ENCODE results near the gene NFATC3.

- no peak for TF ChIP-seq SP1 (IDR thresholded peaks at IDR 0.05)
- TF ChIP-seq L3MBTL2 (conservative IDR thresholded peaks at IDR 0.05), result no peak
- no peak for TF ChIP-seq FOXM1 (IDR thresholded peaks at IDR 0.05; ENCODE audit: borderline replicate concordance)
- TF ChIP-seq HDGF (IDR thresholded peaks at IDR 0.05; ENCODE audit: borderline replicate concordance), result no peak
- no peak for TF ChIP-seq BHLHE40 (IDR thresholded peaks at IDR 0.05; ENCODE audit: borderline replicate concordance)
- no peak for TF ChIP-seq SUZ12 (IDR thresholded peaks at IDR 0.05)
- no peak for TF ChIP-seq FOXA1 (IDR thresholded peaks at IDR 0.05)
- TF ChIP-seq LEF1 (IDR thresholded peaks at IDR 0.05; ENCODE audit: borderline replicate concordance), result no peak
These were observed 164.2 kb downstream of the NFATC3 start for GRCh38 chr16:68249371-68249770.

All from HEK293T (cell line).